Measurements from ENCODE around the gene TRERF1.

DNA sequence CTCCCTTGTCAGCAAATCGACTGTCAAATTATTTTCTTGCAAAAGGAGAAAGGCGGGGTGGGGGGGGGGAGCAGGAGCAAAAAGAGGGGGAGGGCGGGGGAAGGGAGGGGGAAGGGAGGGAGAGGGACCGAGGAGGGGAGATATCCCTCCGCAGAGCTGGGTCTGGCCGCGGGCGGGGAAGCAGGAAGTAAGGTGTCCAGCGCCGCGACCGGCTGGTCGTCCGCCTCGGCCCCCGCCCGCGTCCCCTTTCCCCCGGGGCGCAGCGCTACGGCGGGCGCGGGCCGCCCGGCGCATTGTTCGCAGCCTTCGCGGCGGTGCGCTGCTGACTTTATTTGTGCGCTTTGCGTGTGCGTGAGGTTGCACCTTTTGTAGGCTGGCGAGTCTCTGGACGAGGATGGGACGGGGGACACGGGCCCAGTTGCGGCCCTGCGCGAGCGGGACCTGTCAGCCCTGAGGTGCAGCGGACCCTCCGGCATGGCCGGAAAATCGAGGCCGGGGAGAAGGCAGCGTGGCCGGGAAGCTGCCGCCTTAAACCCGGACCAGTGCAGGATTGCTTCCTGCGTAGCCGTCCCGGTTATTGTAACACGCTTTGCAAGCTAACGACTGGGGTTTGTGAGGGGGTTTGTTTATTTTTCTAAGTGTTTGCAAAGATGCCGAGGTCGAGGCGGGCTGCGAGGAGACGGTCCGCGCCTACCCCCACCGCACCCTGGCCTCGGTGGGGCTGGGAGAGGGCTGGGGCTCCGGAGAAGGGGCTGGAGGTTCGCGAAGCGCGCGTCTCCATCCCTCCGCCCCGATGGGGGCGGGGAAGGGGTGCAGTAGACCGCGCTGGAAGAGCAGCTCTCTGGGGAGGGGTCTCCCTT lies 675 bp upstream of the TRERF1 start:
- TF ChIP-seq, protein P1, sequence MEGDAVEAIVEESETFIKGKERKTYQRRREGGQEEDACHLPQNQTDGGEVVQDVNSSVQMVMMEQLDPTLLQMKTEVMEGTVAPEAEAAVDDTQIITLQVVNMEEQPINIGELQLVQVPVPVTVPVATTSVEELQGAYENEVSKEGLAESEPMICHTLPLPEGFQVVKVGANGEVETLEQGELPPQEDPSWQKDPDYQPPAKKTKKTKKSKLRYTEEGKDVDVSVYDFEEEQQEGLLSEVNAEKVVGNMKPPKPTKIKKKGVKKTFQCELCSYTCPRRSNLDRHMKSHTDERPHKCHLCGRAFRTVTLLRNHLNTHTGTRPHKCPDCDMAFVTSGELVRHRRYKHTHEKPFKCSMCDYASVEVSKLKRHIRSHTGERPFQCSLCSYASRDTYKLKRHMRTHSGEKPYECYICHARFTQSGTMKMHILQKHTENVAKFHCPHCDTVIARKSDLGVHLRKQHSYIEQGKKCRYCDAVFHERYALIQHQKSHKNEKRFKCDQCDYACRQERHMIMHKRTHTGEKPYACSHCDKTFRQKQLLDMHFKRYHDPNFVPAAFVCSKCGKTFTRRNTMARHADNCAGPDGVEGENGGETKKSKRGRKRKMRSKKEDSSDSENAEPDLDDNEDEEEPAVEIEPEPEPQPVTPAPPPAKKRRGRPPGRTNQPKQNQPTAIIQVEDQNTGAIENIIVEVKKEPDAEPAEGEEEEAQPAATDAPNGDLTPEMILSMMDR (IDR thresholded peaks at IDR 0.05 in 4 of 5, conservative IDR thresholded peaks at IDR 0.05 in 1 of 5) = no peak
- peak in 1 of 2 donors; percentile 20 for TF ChIP-seq POLR2A (IDR thresholded peaks at IDR 0.05)

Measured in gastrocnemius medialis (tissue), 4 donors.